Effector memory CD4-positive, alpha-beta T cell (primary cell): Measurements from ENCODE around the gene EFHC1.

Experiments
- DNase-seq, 3 donors: peaks; one replicate each; pipeline ENCODE4 v3.0.0-alpha.2; 2020
- H3K27ac ChIP-seq: 2 replicates; pipeline ENCODE4 v1.7.0; 2013; ENCODE audit warnings: mild to moderate bottlenecking, low read length, moderate library complexity; ENCODE audit not compliant: insufficient read depth, poor library complexity, severe bottlenecking
- H3K27me3 ChIP-seq: replicated peaks from 2 replicates; pipeline ENCODE4 v1.7.0; 2013; ENCODE audit warnings: mild to moderate bottlenecking, low read length; ENCODE audit not compliant: insufficient read depth, control insufficient read depth, poor library complexity, severe bottlenecking
- H3K36me3 ChIP-seq: 2 replicates; pipeline ENCODE4 v1.7.0; 2013; ENCODE audit warnings: mild to moderate bottlenecking, low read length, moderate library complexity; ENCODE audit not compliant: control insufficient read depth, insufficient read depth
- H3K4me1 ChIP-seq: 2 replicates; pipeline ENCODE4 v1.7.0; 2013; ENCODE audit warnings: low read length, mild to moderate bottlenecking; ENCODE audit not compliant: control insufficient read depth, insufficient read depth, poor library complexity, severe bottlenecking
- H3K4me3 ChIP-seq: 2 replicates; pipeline ENCODE4 v1.7.0; 2013; ENCODE audit warnings: low read length, low read depth, mild to moderate bottlenecking; ENCODE audit not compliant: insufficient read depth, poor library complexity, severe bottlenecking
- H3K9me3 ChIP-seq: 2 replicates; pipeline ENCODE4 v1.7.0; 2013; ENCODE audit warnings: mild to moderate bottlenecking, low read length, moderate library complexity; ENCODE audit not compliant: control insufficient read depth

EFHC1 gene

DNA sequence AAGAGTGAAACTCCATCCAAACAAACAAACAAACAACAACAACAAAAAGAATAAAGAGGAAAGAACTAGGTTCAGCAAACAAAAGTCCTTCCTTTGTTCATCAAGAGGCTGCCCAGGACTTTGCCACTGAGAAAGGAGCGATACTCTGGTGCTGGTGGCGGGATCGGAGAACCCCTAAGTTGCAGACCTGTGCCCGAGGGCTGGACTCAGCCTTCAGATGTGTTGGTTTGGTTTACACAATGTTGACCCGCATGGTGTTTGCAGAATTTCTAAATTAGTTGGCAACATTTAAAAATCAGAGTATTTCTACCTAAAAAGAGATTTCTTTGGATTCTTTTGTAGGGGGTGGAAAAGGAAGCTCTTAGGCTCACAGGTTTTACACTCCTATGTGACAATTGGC lies 114.2 kb downstream of the EFHC1 start:
- no peak for DNase-seq
- H3K9me3 ChIP-seq: no peaks in the 10 kb centered on the region
- H3K4me1 ChIP-seq: peaks cover 13% of the 10 kb centered on the region
- H3K36me3 ChIP-seq: peaks cover 4% of the 10 kb centered on the region
- H3K4me3 ChIP-seq: no peak overlapping the region
- H3K27ac ChIP-seq: no peak overlapping the region
- no peaks in the 10 kb centered on the region for H3K27me3 ChIP-seq

DNA sequence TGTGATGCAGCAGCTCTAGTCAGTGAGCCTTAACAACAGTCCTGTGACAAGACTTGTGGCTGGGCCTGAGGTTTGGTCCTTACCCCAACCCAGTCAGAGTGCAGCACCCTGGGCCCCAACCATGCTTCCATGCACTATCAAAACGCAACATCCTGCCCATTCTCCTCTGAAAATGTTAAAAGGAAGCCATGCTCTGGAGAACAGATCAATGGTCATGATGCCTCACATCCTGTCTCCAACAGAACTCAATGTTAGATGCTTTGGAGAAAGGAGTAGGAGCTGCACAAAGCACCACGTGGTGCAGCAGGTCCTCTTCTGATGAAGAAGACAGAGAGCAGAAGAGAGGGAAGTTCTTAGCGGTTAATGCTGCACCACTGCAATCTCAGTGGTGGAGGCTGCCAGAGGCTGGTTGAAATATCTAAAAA lies 114.8 kb downstream of the EFHC1 start:
- Histone ChIP-seq H3K36me3 (peaks cover 4% of the 10 kb centered on the region), H3K4me1 (peaks cover 13% of the 10 kb centered on the region), H3K27ac (no peak overlapping the region), H3K4me3 (no peak overlapping the region), H3K27me3 (no peaks in the 10 kb centered on the region), H3K9me3 (no peaks in the 10 kb centered on the region)
- DNase-seq: no peak

DNA sequence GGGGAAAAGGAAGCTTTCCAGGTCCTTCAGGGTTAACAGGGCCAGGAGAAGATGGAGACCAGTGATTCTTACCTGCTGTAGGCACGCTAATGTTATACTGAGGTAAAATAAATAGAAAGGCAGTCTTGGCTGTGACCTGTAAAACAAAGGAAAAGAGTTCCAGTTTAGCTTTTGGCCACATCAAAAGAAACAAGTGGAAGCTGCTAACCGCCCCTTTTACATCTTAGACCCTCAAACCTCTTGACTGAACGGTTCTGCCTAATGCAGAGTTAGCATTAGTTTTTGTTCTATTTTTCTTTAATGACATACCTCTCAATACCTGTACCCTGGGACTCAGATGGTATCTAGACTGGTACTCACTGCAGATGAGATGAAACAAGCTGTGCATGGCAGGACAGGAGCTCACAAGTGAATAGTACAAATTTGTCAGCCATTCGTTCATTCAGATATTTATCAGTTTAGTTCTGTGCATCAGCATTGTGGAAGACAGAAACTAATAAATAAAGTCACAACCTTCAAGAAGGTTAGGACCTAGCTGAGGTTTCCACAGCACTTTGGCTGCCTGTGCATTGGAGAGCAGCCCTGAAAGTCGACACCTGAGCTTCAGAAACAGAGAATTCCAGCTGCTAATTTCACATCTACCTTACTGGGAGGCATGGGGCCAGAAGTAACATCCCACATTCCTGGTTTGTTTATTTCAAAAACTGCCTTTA lies 115.7 kb downstream of the EFHC1 start:
- Histone ChIP-seq H3K27me3 (no peaks in the 10 kb centered on the region), H3K27ac (no peak overlapping the region), H3K9me3 (no peaks in the 10 kb centered on the region), H3K4me1 (peaks cover 13% of the 10 kb centered on the region), H3K36me3 (peaks cover 4% of the 10 kb centered on the region), H3K4me3 (no peak overlapping the region)
- DNase-seq: no peak

DNA sequence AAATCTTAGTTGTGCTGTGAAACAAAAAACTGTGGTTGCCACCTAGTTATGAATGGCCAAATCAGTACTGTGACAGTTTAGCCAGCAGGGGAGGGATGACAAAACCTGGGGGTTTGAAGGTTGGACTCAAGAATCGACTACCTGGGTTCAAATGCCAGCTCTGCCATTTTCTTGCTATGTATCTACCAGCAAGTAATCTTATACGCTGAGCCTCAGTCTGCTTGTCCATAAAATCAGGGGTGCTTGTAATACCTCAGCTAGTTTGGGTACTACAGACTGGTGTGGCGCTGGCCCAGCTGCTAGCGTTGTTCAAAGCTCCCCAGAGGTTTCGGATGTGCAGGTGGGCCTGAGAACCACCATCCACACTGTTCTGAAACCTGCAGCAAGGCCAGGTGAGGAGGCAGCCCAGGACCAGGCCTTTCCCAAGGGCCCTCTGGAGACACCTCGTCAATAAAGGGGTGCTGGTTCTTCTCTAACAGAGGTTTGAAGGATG lies 116.3 kb downstream of the EFHC1 start:
- peaks cover 13% of the 10 kb centered on the region for H3K4me1 ChIP-seq
- no peak overlapping the region for H3K4me3 ChIP-seq
- H3K27me3 ChIP-seq: no peaks in the 10 kb centered on the region
- H3K36me3 ChIP-seq: peaks cover 4% of the 10 kb centered on the region
- no peak for DNase-seq
- H3K27ac ChIP-seq: no peak overlapping the region
- no peaks in the 10 kb centered on the region for H3K9me3 ChIP-seq

DNA sequence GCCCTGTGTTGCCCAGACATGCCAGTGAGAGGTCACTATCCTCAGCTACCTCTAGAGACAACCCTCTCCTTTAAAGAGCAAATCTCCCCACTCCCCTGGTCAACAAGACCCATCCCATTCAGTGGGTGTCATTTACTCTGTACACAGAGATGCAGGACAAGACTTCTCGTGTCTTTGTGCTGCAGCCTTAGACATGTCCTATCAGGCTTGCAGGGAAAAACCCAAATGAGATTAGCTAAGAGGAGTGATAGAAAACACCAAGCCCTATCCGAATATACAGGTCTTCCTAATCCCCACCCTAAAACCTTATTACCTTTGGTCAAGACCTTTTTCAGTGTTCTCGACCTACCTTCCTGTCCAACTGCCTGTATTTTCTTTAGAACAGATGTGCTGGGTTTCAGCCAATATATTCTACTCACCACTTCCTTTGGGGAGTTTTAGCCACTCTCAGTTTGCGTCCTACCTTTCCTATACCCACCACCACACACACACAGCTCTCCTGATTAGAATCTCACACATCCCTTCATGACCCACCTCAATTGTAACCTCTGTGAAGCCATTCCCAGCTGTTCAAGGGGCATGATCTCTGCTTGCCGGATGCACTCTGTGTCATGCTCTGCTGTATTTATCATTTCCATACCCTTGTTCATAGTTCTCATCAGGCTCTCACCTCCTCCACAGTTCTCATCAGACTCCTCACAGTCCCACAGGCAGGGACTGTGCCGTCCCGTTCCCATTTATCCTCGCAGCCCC lies 117.0 kb downstream of the EFHC1 start:
- Histone ChIP-seq H3K27me3 (no peaks in the 10 kb centered on the region), H3K27ac (no peak overlapping the region), H3K4me1 (peaks cover 13% of the 10 kb centered on the region), H3K9me3 (no peaks in the 10 kb centered on the region), H3K4me3 (no peak overlapping the region), H3K36me3 (peaks cover 4% of the 10 kb centered on the region)
- no peak for DNase-seq

DNA sequence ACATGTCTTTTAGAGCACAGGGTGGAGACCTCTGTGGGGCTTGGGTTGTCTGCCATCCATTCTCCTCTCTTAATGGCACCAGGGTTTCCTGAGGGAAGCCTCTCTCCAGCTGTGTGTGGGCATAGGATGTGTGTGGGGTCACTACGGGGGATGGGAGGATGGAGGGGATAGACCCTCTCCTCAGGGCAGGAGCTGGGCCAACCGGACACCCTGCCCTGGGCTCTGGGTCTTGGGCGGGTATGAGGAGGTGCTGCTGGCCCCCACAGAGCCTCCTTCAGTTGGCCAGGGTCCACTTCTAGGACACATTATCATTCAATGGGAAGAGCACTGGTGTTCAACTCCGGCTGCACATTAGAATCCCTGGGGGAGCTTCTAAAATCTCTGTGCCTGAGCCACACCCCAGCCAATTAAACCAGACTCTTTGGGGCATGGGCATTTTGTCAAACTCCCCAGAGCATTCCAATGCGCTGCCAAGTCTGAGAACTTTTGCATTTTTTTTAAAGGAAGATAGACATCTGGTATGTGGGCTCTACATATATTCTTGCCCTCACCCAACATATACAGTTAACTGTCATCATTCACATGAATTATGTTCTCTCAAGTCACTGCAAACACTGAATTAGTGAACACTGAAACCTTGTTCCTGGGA lies 118.2 kb downstream of the EFHC1 start:
- Histone ChIP-seq H3K4me3 (no peak overlapping the region), H3K27me3 (no peaks in the 10 kb centered on the region), H3K4me1 (peaks cover 13% of the 10 kb centered on the region), H3K36me3 (peaks cover 4% of the 10 kb centered on the region), H3K9me3 (no peaks in the 10 kb centered on the region), H3K27ac (no peak overlapping the region)
- no peak for DNase-seq

DNA sequence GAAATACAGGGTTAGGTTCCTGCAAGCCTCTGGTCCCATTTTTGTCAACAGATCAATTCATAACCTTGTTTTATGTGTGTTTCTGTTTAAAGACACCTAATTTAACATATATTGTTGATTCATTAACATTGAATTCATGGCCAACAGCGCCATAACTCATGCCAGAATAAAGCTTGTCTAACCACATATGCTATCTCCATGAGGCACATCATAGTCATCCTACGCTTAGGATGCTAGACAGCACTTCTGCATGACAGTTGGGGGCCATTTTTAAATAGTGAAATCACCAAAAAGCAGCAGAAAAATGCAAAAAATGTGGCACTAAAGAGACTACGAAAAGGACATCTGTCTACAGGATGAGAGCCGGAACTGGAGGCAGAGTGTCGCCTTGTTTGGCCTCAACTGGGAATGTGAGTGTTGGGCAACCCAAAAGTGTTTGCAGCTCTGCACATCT lies 118.8 kb downstream of the EFHC1 start:
- Histone ChIP-seq H3K4me3 (no peak overlapping the region), H3K4me1 (peaks cover 13% of the 10 kb centered on the region), H3K9me3 (no peaks in the 10 kb centered on the region), H3K27me3 (no peaks in the 10 kb centered on the region), H3K27ac (no peak overlapping the region), H3K36me3 (peaks cover 4% of the 10 kb centered on the region)
- DNase-seq: no peak

DNA sequence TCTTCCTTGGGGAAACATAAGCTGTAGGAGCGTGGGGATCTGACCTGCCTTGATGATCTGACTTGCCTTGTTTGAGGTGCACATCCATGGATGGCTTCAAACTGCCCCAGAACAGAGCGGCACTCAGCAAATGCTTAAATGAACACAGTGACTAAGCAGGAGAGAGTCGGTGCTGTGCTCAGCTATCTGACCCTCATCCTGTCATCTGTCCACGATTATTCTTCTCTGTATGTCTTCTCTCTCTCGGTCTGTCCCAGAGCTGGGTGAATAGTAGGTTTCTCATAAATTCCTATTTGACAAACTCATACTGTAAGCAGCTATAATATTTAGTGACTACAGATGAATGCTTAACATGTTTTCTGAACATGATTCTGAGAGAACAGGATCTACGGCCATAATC lies 119.5 kb downstream of the EFHC1 start:
- Histone ChIP-seq H3K27me3 (no peaks in the 10 kb centered on the region), H3K36me3 (no peaks in the 10 kb centered on the region)

DNA sequence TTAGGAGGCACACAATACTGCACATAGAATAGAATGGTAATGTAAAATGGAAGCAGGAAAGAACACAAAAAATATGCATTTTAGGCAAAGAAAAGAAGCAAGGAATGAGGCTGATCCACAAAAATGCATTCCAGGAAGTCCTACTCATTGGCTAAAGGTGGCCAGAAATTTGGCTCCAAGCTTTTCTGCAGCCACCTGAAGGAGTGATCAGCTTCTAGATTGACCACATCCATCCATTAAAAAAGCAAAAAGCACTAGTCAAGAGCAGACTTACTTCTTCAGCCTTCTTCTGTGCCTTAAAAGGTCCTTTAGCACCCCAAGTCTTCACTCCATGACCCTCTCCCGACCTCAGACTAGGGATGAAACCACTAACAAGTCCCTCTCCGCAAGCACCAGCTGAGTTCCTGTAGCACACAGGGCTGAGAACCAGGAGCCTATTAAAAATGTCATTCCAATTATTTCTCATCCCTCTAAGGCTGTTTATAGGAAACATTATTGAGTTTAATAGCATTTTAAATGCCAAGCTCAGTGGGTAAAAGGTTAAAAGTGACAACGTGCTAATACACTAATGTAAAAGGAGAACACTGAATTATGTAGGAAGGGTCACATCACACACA lies 120.3 kb downstream of the EFHC1 start:
- Histone ChIP-seq H3K27ac (no peak overlapping the region), H3K36me3 (no peaks in the 10 kb centered on the region), H3K9me3 (no peaks in the 10 kb centered on the region), H3K4me3 (no peak overlapping the region), H3K4me1 (peaks cover 13% of the 10 kb centered on the region), H3K27me3 (no peaks in the 10 kb centered on the region)
- no peak for DNase-seq

More for the DNA sequence above, 119.5 kb downstream of the EFHC1 start:
- Histone ChIP-seq H3K27ac (no peak overlapping the region), H3K9me3 (no peaks in the 10 kb centered on the region), H3K4me1 (peaks cover 13% of the 10 kb centered on the region), H3K4me3 (no peak overlapping the region)
- DNase-seq: no peak
